ENCODE results near the gene BLID. TPM values are rescaled to one million over a fixed set of nuclear protein-coding genes. Genes with fewer than 3 reads are reported as not detected.

BLID gene
- total RNA-seq, 6 experiments from 2014 or later, result 0.85 to 1.6 (median 1.2) TPM

GRCh38 chr11:122095681-122096262 is 20.2 kb downstream of the BLID start:
- H3K36me3 Mint-ChIP-seq (ENCODE audit: low read depth), result peaks cover 95% of the 10 kb centered on the region
- H3K4me3 Mint-ChIP-seq, result no peak overlapping the region
- peaks cover 37% of the 10 kb centered on the region for H3K27me3 Mint-ChIP-seq (ENCODE audit: insufficient read depth)
- H3K27ac Mint-ChIP-seq, result no peak overlapping the region
- peaks cover 53% of the 10 kb centered on the region for H3K4me1 Mint-ChIP-seq (ENCODE audit: low read depth)
- DNase-seq, result peak; percentile 79
- no peak for TF ChIP-seq CTCF (IDR thresholded peaks at IDR 0.05)
- no peaks in the 10 kb centered on the region for H3K9me3 Mint-ChIP-seq

GRCh38 chr11:122094836-122095235 is 21.2 kb downstream of the BLID start:
- Mint-ChIP-seq H3K27me3 (ENCODE audit: insufficient read depth) (peaks cover 34% of the 10 kb centered on the region), H3K36me3 (ENCODE audit: low read depth) (peaks cover 97% of the 10 kb centered on the region), H3K4me3 (no peak overlapping the region), H3K9me3 (no peaks in the 10 kb centered on the region), H3K27ac (no peak overlapping the region), H3K4me1 (ENCODE audit: low read depth) (peaks cover 63% of the 10 kb centered on the region)
- no peak for TF ChIP-seq CTCF (IDR thresholded peaks at IDR 0.05)
- DNase-seq, result no peak

- no peak for TF ChIP-seq CTCF (IDR thresholded peaks at IDR 0.05)
- Mint-ChIP-seq H3K27ac (no peak overlapping the region; the same call in 1 of the 2 replicates), H3K4me1 (ENCODE audit: low read depth) (peaks cover 73% of the 10 kb centered on the region), H3K4me3 (no peak overlapping the region; the same call in 1 of the 2 replicates), H3K9me3 (no peaks in the 10 kb centered on the region), H3K36me3 (ENCODE audit: low read depth) (peaks cover 97% of the 10 kb centered on the region), H3K27me3 (ENCODE audit: insufficient read depth) (peaks cover 29% of the 10 kb centered on the region)
- DNase-seq, result peak; percentile 77
Observed at GRCh38 chr11:122093731-122094275, 22.2 kb downstream of the BLID start.

- no peak for TF ChIP-seq CTCF (IDR thresholded peaks at IDR 0.05)
- no peak overlapping the region; the same call in 1 of the 2 replicates for H3K4me3 Mint-ChIP-seq
- H3K27ac Mint-ChIP-seq, result peak overlapping the region; percentile 86
- peaks cover 31% of the 10 kb centered on the region for H3K27me3 Mint-ChIP-seq (ENCODE audit: insufficient read depth)
- peaks cover 93% of the 10 kb centered on the region for H3K4me1 Mint-ChIP-seq (ENCODE audit: low read depth)
- DNase-seq, result no peak
- H3K36me3 Mint-ChIP-seq (ENCODE audit: low read depth), result peaks cover 97% of the 10 kb centered on the region
- no peaks in the 10 kb centered on the region; the same call in 1 of the 2 replicates for H3K9me3 Mint-ChIP-seq
Observed at GRCh38 chr11:122091835-122092234, 24.2 kb downstream of the BLID start.

GRCh38 chr11:122089111-122089510 is 26.9 kb downstream of the BLID start:
- Mint-ChIP-seq H3K36me3 (ENCODE audit: low read depth) (peaks cover 84% of the 10 kb centered on the region), H3K9me3 (no peaks in the 10 kb centered on the region; the same call in 1 of the 2 replicates), H3K27ac (peak overlapping the region; percentile 86), H3K27me3 (ENCODE audit: insufficient read depth) (peaks cover 36% of the 10 kb centered on the region), H3K4me1 (ENCODE audit: low read depth) (peaks cover 100% of the 10 kb centered on the region), H3K4me3 (no peak overlapping the region; the same call in 1 of the 2 replicates)
- DNase-seq, result no peak
- no peak for TF ChIP-seq CTCF (IDR thresholded peaks at IDR 0.05)

All from HFFc6 (cell line).